Right renal cortex interstitium (tissue), 3 donors: ENCODE data around the gene PIP5K1C. TPM values are rescaled to one million over a fixed set of nuclear protein-coding genes. Genes with fewer than 3 reads are reported as not detected.

ENCODE experiments used
- DNase-seq, 3 donors: peaks; one replicate each; pipeline ENCODE4 v3.0.0-alpha.2; 2013; ENCODE audit warnings: low read depth in 3 of 3, low spot score in 2 of 3
- polyA plus RNA-seq, 3 donors: library from polyadenylated mRNA; unstranded; fragments of 120-200 nt; gene quantifications; one replicate each; pipeline ENCODE4 v1.2.1, GENCODE V29; 2013; ENCODE audit not compliant: insufficient read length in 3 of 3

The PIP5K1C gene
- polyA plus RNA-seq, 3 donors, result 16.9 to 19.5 (median 19.3) TPM

DNA sequence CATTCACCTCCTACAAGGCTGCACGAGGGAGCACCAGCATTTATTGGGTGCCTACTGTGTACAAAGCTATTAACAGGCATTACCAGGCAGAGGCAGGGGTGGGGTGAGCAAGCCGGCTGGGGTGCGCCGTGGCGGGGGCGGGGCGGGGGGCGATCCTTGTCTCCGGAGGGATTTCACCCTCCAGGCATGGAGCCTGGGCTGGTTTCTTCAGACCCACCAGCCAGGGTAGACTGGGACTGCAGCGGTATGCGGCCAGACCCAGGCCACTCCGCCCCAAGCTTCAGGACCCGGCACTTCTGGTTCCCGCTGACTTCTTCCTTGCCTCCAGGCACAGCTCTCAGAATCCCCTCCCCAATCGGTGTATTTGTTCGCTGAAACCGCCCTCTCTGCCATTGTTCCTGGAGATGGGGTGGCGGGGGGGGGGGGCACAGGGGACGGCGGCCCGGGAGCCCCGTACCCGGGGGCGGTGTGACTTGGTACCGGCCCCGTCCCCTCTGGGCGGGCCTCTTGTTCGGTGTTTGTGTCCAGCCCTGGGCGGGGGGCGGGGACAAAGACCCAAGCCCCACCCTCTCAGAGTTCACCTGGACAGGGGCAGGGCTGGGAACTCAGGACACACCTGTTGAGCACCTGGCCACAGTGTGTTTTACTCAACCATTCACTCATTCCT is 22.3 kb upstream of the PIP5K1C start:
- no peak for DNase-seq

DNA sequence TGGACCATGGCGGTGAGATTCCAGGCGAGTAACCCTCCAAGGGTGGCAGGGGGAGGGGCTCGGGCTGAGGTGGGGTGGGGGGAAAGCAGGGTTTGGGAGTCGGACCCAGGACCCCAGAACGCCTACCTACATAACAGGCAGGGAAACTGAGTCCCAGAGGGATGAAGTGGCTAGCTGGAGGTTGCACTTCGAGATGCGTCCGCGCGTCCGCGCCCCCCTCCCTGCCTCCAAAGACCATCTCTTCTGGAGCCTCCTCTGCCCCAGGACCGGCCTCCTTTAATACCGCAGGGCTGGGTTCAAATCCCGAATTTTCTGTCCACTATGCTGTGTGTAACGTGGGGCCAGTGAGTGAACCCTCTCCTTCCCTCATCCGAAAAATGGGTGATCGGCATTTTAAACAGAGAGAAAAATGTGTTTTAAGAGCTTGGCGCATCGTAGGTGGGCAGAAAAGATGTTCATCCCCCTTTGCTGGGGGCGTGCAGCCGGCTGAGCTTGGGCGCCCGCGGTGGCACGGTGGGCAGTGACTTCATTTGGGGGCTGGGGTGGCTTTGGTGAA is 21.7 kb upstream of the PIP5K1C start:
- no peak for DNase-seq

DNA sequence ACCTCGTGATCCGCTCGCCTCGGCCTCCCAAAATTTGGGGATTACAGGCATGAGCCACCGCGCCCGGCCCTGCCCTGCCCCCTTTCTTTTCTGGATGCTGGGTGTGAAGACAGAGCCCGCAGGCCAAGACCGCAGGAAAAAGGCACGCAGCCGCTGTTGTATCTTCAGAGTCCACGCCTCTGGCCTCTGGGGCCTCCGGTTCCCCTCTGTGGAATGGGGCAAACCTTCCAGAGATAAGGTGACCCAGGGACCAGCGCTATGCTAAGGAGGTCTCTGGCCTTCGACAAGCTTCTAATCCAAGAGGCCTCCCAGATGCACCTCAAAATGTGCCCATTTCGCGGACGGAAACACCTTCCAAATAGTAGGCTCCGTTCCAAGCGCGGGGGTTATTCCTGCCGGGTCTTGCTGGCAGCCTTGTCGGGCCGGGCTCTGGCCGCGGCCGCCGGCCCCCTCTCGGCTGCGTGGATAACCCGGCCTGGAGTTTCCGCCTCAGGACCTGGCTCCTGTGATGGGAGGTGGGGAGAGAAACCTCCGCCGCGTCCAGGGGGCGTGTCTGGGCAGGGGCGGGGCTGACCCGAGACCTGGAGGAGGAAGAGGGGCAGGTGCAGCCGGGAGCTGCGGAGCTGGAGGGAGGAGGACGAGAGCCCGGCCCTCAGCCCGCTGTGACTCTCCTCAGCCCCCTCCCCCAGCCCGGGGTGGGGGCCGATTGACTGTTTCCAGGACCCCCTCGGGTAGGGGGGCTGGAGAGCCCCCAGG is 21.0 kb upstream of the PIP5K1C start:
- peak in 1 of 3 donors; percentile 80 for DNase-seq

GRCh38 chr19:3720349-3720917 is 20.2 kb upstream of the PIP5K1C start:
- DNase-seq, result no peak

- DNase-seq, result no peak
Measured at GRCh38 chr19:3719868-3720267, 19.6 kb upstream of the PIP5K1C start.

- no peak for DNase-seq
Measured at GRCh38 chr19:3716147-3716668, 15.9 kb upstream of the PIP5K1C start.

GRCh38 chr19:3712663-3713611 is 12.7 kb upstream of the PIP5K1C start:
- DNase-seq, result no peak

- no peak for DNase-seq
Measured at GRCh38 chr19:3710265-3710812, 10.1 kb upstream of the PIP5K1C start.

DNA sequence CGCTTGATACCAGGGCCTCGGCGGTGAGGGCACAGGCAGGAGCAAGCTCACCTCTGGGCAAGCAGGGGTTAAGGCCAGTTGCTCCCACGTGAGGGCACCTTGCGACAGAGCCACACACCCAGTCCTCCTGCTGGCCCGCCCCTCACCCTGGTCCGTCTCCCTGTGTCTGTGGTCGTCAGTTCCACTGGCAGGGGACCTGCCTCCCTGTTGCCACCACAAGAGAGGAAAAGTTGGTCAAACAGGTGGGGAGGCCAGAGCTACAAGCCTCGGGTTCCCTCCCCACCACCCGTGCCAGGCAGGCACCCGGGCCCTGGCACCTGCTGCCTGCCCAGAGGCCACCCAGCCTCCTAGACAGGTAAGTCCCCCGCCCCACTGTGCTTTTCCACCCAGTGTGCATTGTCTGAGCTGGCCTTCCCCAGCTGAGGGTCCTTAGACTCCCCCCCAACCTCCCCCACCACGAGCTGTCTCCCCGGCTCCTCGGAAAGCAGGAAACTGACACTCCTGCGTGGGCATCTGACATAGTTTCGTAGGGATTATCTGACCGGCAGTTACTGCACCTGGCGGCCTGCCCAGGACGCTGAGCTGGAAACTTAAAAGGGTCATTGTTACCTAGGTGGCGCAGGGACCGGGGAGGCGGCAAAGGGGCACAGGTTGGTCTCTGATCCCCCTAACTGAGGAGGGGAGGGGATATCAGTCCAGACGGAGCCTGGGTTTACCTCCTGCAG is 8.1 kb upstream of the PIP5K1C start, which contains the start of gene TJP3:
Gene TJP3, plus strand, starts transcription at position 178 of the 725 bp plus-strand sequence. CDS start 20,049 bp downstream, outside the sequence.
- no peak for DNase-seq

- no peak for DNase-seq
Measured at GRCh38 chr19:3707868-3708206, 7.6 kb upstream of the PIP5K1C start.

DNA sequence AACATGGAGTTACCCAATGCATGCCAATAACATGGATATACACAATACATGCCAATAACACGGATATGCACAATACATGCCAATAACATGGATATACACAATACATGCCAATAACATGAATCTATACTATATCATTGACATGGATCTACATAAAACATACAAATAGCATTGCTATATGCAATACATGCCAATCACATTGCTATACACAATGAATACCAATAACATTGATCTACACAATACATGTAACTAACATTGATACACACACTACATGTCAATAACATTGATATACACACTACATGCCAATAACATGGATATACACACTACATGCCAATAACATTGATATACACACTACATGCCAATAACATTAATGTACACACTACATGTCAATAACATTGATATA is 932 bp upstream of the PIP5K1C start:
- DNase-seq, result no peak

GRCh38 chr19:3699741-3700241 is 477 bp downstream of the PIP5K1C start:
- DNase-seq, result no peak

DNA sequence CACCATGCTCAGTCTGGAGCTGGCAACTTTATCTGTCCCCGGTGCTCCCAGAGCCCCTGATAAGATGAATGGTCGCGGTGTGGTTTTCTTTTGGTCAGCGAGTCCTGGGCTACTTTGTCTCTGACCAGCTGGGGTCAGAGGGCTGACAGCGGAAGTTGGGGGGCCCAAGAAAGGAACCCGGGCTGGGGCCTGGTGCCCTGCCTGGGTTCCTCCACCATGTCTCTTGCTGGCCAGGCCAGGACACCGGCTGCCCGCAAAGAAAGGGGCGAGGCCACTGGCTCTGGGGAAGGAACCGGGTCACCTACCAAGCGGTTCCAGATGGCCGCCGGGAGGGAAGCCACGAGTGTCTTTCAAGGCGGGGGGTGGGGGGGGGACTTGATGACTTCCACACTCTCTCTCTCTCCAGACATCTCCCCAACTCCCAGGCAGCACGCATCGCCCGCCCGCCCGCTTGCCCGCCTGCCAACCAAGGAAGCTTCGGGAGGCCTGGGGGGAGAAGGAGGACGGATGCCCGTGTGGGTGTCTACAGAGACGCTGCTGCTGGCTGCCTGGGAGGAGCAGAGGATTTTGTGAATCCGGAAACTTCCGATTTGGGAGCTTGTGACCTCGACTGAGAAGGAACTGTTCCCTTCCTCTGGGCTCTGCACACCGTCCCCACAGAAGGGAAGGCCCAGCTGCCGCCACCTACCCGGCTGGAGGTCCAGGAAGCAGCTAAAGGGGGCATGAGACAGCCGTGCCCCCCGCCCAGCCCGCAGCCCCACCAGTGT is 1.1 kb downstream of the PIP5K1C start:
- no peak for DNase-seq

DNA sequence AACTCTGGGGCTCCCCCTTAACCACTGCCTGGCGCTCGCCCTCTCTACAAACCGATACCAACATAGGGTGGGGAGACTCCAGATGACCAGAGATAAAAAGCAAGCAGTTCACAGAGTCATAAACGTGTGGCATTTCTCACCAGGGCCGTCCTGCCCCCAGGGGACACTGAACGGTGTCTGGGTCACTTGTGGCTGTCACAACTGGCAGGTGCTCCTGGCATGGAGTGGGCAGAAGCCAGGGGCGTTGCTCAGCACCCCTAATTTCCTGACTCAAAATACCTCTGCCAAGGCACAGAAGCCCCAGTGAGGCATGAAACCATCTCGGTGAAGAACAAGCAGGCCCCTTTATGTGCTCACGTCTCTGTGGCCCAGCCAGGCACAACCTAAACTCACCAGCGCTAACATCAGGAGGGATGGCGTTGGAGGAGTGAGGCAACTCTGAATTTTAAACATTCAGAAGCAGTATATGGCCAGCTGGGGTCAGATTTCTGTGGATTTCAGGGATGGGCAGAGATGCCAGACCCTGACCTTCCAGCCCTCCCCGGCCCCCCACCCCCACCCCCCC is 1.8 kb downstream of the PIP5K1C start:
- no peak for DNase-seq

GRCh38 chr19:3697671-3698385 is 2.4 kb downstream of the PIP5K1C start:
- no peak for DNase-seq

DNA sequence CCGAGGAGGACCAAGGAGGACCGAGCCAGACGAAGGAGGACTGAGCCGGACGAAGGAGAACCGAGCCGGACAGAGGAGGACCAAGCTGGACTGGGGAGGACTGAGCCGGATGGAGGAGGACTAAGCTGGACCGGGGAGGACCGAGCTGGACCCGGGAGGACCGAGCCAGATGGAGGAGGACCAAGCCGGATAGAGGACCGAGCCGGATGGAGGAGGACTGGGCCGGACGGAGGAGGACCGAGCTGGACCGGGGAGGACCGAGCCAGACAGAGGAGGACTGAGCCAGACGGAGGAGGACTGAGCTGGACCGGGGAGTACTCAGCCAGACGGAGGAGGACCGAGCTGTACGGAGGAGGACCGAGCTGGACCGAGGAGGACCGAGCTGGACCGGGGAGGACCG is 3.2 kb downstream of the PIP5K1C start:
- DNase-seq, result no peak

DNA sequence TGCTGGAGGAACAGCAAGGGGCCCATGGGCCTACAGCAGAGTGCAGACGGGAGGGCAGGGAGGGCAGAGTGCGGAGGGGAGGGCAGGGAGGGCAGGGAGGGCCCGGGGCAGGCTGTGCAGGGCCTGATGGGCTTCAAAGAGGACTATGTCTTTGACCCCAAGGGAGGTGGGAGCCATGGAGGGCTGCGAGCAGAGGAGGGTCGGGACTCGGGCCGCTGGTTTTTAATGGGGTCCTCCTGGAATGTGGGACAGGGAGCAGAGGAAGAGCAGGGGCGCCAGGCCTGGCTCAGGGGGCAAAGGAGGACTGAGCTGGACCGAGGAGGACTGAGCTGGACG is 3.6 kb downstream of the PIP5K1C start:
- no peak for DNase-seq
